HG03469 (cell line): ENCODE data around the gene KRTAP10-7.
"Not testable (repeated sequence)": the region's sequence is repeated elsewhere in the genome, so short reads cannot be mapped to it uniquely, and the experiment has no call there.

Experiments used
- ATAC-seq: cut with Tn5 transposase; IDR thresholded peaks from one replicate; pipeline ENCODE4 v1.9.1; 2021; ENCODE audit warnings: mild to moderate bottlenecking, moderate library complexity, moderate number of reproducible peaks; ENCODE audit not compliant: unreplicated experiment

Gene KRTAP10-7

GRCh38 chr21:44609193-44609592, 8.8 kb downstream of the KRTAP10-7 start:
- ATAC-seq: no peak

- not testable (repeated sequence) for ATAC-seq
Observed at GRCh38 chr21:44610157-44610843, 9.9 kb downstream of the KRTAP10-7 start.

GRCh38 chr21:44611551-44611950, 11.2 kb downstream of the KRTAP10-7 start:
- ATAC-seq: no peak

GRCh38 chr21:44612029-44612486, 11.7 kb downstream of the KRTAP10-7 start, which contains the start of gene KRTAP10-8:
Gene KRTAP10-8 (plus strand): TSS chr21:44612079. CDS start chr21:44612101, 22 bp downstream.
- no peak for ATAC-seq

GRCh38 chr21:44612669-44613229, 12.4 kb downstream of the KRTAP10-7 start:
- no peak for ATAC-seq

GRCh38 chr21:44613386-44614155, 13.2 kb downstream of the KRTAP10-7 start:
- ATAC-seq: no peak

GRCh38 chr21:44614161-44614631, 13.8 kb downstream of the KRTAP10-7 start:
- no peak for ATAC-seq

GRCh38 chr21:44614961-44615391, 14.6 kb downstream of the KRTAP10-7 start:
- no peak for ATAC-seq

GRCh38 chr21:44615466-44615865, 15.1 kb downstream of the KRTAP10-7 start:
- ATAC-seq: no peak

GRCh38 chr21:44615911-44616590, 15.7 kb downstream of the KRTAP10-7 start:
- ATAC-seq: no peak

GRCh38 chr21:44616591-44616926, 16.2 kb downstream of the KRTAP10-7 start:
- ATAC-seq: no peak

- no peak for ATAC-seq
Observed at GRCh38 chr21:44617071-44617501, 16.7 kb downstream of the KRTAP10-7 start.

GRCh38 chr21:44618504-44618903, 18.1 kb downstream of the KRTAP10-7 start:
- ATAC-seq: no peak

- no peak for ATAC-seq
Observed at GRCh38 chr21:44618909-44619308, 18.5 kb downstream of the KRTAP10-7 start.

- ATAC-seq: no peak
Observed at GRCh38 chr21:44619886-44620285, 19.5 kb downstream of the KRTAP10-7 start.

GRCh38 chr21:44623575-44623974, 23.2 kb downstream of the KRTAP10-7 start:
- ATAC-seq: no peak

GRCh38 chr21:44625756-44626155, 25.4 kb downstream of the KRTAP10-7 start:
- no peak for ATAC-seq

- ATAC-seq: no peak
Observed at GRCh38 chr21:44626262-44626661, 25.9 kb downstream of the KRTAP10-7 start.

GRCh38 chr21:44626673-44627143, 26.3 kb downstream of the KRTAP10-7 start, which contains the start of gene KRTAP10-9:
Gene KRTAP10-9 (plus strand): TSS chr21:44627093. CDS start chr21:44627172, 79 bp downstream.
- no peak for ATAC-seq

GRCh38 chr21:44627181-44627822, 26.9 kb downstream of the KRTAP10-7 start:
- ATAC-seq: not testable (repeated sequence)
